ENCODE measurements around the gene ERCC4.
A peak's percentile ranks its signal among the peaks of the same experiment; 100 is the strongest.

The ERCC4 gene

GRCh38 chr16:13950821-13951547 is 31.0 kb downstream of the ERCC4 start:
- no peak for DNase-seq

- DNase-seq: no peak
Observed at GRCh38 chr16:13951611-13952010, 31.7 kb downstream of the ERCC4 start.

- no peak for DNase-seq
Observed at GRCh38 chr16:13953501-13953900, 33.5 kb downstream of the ERCC4 start.

GRCh38 chr16:13956635-13957196 is 36.8 kb downstream of the ERCC4 start:
- DNase-seq: no peak

GRCh38 chr16:13957197-13958078 is 37.5 kb downstream of the ERCC4 start:
- peak; percentile 17 for DNase-seq

- no peak for DNase-seq
Observed at GRCh38 chr16:13958474-13958873, 38.5 kb downstream of the ERCC4 start.

GRCh38 chr16:13959626-13960025 is 39.7 kb downstream of the ERCC4 start:
- no peak for DNase-seq

- DNase-seq: no peak
Observed at GRCh38 chr16:13961099-13961811, 41.3 kb downstream of the ERCC4 start.

GRCh38 chr16:13962232-13962631 is 42.3 kb downstream of the ERCC4 start:
- no peak for DNase-seq

GRCh38 chr16:13968835-13969234 is 48.9 kb downstream of the ERCC4 start:
- no peak for DNase-seq

GRCh38 chr16:13969711-13970110 is 49.8 kb downstream of the ERCC4 start:
- no peak for DNase-seq

- no peak for DNase-seq
Observed at GRCh38 chr16:13970708-13971422, 50.9 kb downstream of the ERCC4 start.

GRCh38 chr16:13973321-13974023 is 53.5 kb downstream of the ERCC4 start:
- no peak for DNase-seq

- no peak for DNase-seq
Observed at GRCh38 chr16:13977177-13977576, 57.2 kb downstream of the ERCC4 start.

GRCh38 chr16:13982451-13982850 is 62.5 kb downstream of the ERCC4 start:
- no peak for DNase-seq

GRCh38 chr16:13983625-13984024 is 63.7 kb downstream of the ERCC4 start:
- no peak for DNase-seq

GRCh38 chr16:13984794-13985193 is 64.8 kb downstream of the ERCC4 start:
- DNase-seq: no peak

- DNase-seq: no peak
Observed at GRCh38 chr16:13988038-13988437, 68.1 kb downstream of the ERCC4 start.

- DNase-seq: no peak
Observed at GRCh38 chr16:13992322-13992721, 72.4 kb downstream of the ERCC4 start.

- no peak for DNase-seq
Observed at GRCh38 chr16:13992976-13993375, 73.0 kb downstream of the ERCC4 start.

- no peak for DNase-seq
Observed at GRCh38 chr16:13994239-13995106, 74.5 kb downstream of the ERCC4 start.

All from stimulated activated CD4-positive, alpha-beta T cell treated with anti-CD3 and anti-CD28 coated beads, Interleukin-1b, Interleukin-23, amount 100 ng/mL, for 48 hours (primary cell).